ENCODE results near the gene MRPS2.
"Not testable (repeated sequence)": the region's sequence is repeated elsewhere in the genome, so short reads cannot be mapped to it uniquely, and the experiment has no call there.

Gene MRPS2

GRCh38 chr9:135501261-135502167 lies 1.0 kb downstream of the MRPS2 start:
- peak in 1 of 5 donors; percentile 23 for DNase-seq

DNA sequence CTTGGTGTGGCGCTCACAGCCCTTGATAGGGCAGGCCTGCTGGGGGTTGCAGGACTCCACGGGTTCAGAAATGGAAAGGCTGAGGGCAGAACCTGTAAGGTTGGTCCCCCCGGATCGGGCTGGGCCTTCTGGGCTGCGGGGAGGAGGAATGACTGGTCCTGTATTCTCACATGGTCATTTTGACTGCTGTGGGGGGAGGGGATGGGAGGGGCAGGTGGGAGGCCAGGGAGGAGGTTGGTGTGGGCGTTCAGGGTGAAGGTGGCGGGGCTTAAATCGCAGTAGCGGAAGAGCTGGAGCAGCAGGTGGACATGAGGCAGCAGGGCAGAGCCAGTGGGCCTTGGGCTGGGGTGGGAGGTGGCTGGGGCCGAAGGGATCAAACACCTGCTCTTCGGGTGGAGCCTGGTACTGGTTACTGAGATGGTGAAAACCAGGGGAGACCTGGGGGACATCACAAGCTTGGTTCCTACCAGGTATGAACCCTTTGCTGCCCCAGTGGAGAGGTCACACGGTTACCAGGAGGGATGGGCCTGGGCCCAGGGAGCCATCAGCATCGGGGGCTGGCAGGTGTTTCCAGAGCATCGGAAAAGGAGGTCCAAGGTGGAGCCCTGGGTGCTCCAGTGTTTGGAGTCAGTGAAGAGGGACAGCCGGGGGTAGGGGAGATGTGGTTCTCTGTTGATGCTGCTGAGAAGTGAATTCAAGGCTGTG lies 1.8 kb downstream of the MRPS2 start:
- DNase-seq, result no peak

- DNase-seq, result no peak
These were observed 2.4 kb downstream of the MRPS2 start for GRCh38 chr9:135502873-135503321.

GRCh38 chr9:135503371-135504261 lies 3.1 kb downstream of the MRPS2 start:
- DNase-seq, result no peak

DNA sequence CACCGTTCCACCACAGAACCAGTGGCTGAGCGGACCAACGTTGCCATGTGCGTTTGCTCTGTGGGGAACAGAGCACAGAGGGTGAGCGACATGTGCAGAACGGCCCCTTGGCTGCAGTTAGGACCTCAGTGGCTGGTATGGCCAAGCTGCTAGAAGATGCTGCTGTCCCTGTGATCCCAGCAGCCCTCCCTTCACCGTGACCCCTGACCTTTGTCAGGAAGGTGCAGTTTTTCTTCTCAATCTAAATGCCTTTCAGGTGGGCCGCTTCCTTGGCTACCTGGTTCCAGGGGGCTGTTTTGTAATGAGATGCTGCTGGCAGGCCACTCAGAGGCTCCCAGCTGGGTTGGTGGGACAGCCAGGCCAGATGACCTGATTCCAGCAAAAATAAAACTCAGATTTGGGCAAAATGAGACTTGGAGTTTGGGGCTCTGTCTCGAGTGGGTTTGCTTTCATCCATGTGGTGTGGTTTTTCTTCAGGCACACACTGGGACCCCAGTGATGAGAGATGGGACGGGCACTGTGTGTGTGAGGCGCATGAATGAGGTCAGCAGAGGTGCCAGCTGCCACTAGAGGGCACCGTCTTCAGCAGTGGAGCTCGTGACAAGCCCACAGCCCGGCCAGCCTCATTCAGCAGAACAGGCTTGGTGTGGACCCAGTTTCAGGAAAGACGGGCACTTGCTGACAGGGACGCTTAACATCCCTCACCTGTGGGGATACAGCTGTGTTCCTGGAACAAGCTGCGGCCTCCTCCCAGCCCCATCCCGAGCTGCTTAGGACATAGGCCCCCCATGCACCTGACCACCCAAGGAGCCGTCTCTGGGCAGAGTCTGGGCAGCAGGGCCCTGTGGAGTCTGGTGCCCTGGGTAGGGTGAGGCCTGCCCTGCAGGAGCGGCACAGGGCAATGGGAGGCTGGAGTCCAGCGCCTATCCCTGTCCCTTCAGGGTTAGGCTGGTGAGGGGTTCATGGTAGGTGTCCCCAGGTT lies 4.1 kb downstream of the MRPS2 start:
- DNase-seq, result peak in 3 of 5 donors; percentile 35 to 48 (median 46)

DNA sequence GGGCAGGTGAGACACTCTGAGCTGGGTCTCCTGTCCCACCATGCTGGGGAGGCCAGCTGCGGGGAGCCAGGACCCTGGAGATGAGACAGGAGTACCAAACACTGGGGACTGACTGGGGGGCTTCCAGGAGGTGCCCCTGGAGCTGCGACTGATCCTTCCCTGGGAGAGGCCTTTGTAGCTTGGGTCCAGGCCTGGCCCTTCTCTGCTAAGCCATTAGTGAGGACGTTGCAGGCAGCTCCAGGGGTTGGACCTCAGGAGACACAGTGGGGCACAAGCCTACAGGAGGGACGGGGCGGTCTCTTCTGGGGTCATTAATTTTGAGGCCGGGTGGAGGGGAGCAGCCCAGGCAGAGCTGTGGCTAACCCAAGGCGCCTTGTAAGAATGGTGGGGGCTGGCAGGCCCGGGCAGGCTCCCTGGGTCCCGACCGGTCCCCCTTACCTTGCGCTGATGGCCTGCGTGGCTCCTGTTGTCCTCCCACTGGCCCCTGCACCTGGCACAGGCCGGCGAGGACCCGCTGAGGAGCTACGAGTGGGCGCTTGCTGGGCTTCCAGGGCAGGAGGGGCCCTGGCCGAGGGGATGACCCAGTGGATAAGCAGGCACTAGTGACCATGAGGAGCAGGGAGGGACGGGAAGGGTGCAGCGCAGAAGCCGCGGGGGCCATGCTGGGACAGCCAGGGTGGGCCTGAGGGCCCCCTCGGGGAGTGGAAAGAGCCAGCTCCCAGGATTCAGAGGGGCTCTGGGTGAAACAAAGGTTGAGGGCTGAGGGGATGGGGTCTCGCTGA lies 5.1 kb downstream of the MRPS2 start:
- DNase-seq, result no peak

GRCh38 chr9:135506327-135507103 lies 6.0 kb downstream of the MRPS2 start:
- no peak for DNase-seq

GRCh38 chr9:135507104-135508035 lies 6.9 kb downstream of the MRPS2 start:
- DNase-seq, result no peak

GRCh38 chr9:135508211-135508820 lies 7.8 kb downstream of the MRPS2 start:
- DNase-seq, result no peak

- no peak for DNase-seq
These were observed 9.0 kb downstream of the MRPS2 start for GRCh38 chr9:135509458-135509857.

- DNase-seq, result no peak
These were observed 11.7 kb downstream of the MRPS2 start for GRCh38 chr9:135512241-135512603.

DNA sequence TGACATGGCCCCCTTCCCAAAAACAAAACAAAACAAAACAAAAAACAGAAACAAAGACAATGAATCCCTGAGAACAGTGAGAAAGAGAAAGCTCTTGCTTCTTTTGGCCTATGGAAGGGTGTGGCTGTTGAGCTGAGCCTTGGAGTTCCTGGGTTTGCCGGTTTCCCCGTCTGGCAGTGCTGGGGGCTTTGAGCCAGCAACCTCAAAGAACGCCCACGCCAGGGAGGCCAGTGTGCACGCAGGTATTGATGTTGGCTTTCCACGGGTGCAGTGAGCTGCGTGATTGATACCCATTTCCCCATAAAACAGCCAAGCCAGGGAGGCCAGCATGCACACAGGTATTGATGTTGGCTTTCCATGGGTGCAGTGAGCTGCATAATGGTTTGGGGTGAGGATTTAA lies 12.4 kb downstream of the MRPS2 start:
- DNase-seq, result no peak

GRCh38 chr9:135513351-135513846 lies 12.9 kb downstream of the MRPS2 start:
- DNase-seq, result no peak

GRCh38 chr9:135513906-135514305 lies 13.4 kb downstream of the MRPS2 start:
- not testable (repeated sequence) for DNase-seq

GRCh38 chr9:135514342-135515082 lies 14.0 kb downstream of the MRPS2 start:
- no peak for DNase-seq

- no peak for DNase-seq
These were observed 14.8 kb downstream of the MRPS2 start for GRCh38 chr9:135515083-135515951.

Data from T-helper 1 cell (primary cell).